ENCODE results near the gene PERCC1. TPM values are rescaled to one million over a fixed set of nuclear protein-coding genes. Genes with fewer than 3 reads are reported as not detected.
A peak's percentile ranks its signal among the peaks of the same experiment; 100 is the strongest.

The PERCC1 gene
- total RNA-seq, 5 donors from 2014 or later (not counting 1 experiment from before 2014, with no cell fraction given): 0.36 to 1.6 (median 0.90) TPM

DNA sequence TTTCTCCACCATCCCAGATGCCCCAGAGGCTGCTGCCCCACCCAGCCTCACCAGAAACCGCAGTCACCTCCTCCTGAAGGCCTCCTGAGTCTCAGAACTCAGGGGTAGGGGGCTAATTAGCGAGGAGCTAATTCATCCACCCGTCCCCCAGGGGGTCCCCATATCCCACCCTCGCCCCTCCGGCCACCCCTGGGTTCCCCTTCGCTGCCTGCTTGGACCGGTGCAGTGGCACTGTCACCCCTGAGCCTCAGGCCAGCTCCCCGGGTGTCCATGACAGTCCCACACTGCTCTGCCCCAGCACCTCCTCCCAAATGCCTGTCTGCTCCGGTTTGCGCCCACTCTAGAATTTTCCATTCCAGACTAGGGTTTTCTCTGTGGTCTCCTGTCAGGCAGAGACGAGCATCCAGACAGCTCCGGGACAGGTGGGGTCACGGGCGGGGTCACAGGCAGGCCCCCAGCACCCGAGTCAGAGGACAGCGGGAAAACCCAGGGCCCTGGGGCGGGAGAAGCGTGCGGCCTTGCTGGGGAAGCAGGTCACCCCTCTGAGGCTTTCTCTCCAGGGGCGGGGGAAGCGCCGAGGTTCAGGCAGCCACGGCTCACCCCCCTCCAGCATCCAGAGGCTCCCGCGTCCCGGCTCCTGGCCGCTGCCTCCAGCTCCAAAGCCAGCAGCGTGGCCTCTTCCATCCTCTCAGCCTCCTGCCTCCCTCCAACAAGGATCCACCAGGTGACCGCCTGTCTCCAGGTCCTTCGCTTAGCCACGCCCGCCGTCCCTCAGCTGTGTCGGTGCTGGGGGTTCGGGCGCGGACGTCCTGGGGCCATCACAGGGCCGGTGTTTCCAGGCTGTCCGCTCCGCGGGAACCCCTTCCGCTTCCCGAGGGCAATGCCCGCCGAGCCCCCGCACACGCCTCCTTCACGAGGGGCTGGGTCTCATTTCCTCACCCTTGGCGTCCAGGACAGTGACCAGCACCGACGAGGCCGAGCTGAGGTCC lies 3.1 kb upstream of the PERCC1 start:
- Histone ChIP-seq H3K4me1 (ENCODE audit: control insufficient read depth in 1 of 2, extremely low read depth in 1 of 2, insufficient read depth in 2 of 2, low read length in 2 of 2) (peaks cover 0 to 24% of the 10 kb centered on the region in 2 experiments), H3K36me3 (ENCODE audit: control insufficient read depth in 2 of 2, extremely low read depth in 1 of 2, insufficient read depth in 1 of 2, low read length in 1 of 2) (no peaks in the 10 kb centered on the region), H3K27ac (ENCODE audit: low read length) (no peak overlapping the region), H3K4me3 (ENCODE audit: control insufficient read depth in 1 of 2, extremely low read depth in 1 of 2, low read length in 1 of 2) (no peak overlapping the region), H3K9me3 (no peaks in the 10 kb centered on the region), H3K27me3 (replicated peaks in 1 of 2; ENCODE audit: control insufficient read depth in 2 of 2, extremely low read depth in 1 of 2, insufficient read depth in 2 of 2, low read length in 1 of 2) (peaks cover 0 to 37% of the 10 kb centered on the region in 2 experiments)
- H3K36me3 Mint-ChIP-seq: no peaks in the 10 kb centered on the region
- DNase-seq (no peak), ATAC-seq (replicated peaks in 1 of 4) (no peak)
- no peak overlapping the region for H3K4me3 Mint-ChIP-seq
- ChIA-PET POLR2A (no interaction called here), CTCF (no interaction called here)
- no peaks in the 10 kb centered on the region for H3K9me3 Mint-ChIP-seq
- WGBS (ENCODE audit: insufficient coverage): 85% methylated on average over 51 of the region's 53 CpGs
- H3K27ac Mint-ChIP-seq: no peak overlapping the region
- no peaks in the 10 kb centered on the region for H3K4me1 Mint-ChIP-seq
- peaks cover 0 to 3% of the 10 kb centered on the region in 2 donors for H3K27me3 Mint-ChIP-seq

DNA sequence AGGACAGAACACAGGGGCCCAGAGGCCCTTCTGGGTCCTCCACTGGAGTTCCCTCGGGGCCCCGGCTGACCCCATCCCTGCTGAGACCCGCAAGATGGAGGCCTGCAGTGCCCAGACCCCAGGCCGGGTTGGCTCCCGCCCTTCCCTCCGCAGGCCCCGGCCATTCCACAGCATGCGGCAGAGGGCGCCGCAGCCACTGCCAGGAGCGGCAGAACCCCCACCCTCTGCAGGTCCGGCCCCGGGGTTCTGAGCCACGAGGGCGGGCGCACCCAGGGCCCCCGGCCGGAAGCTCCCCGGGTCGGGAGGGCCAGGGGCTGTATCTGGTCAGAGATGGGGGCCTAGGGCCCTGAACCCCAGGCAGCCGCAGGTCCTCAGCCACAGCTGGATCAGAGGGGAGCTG lies 2.4 kb upstream of the PERCC1 start:
- no peak overlapping the region for H3K4me3 Mint-ChIP-seq
- no peaks in the 10 kb centered on the region for H3K9me3 Mint-ChIP-seq
- Histone ChIP-seq H3K4me1 (ENCODE audit: control insufficient read depth in 1 of 2, extremely low read depth in 1 of 2, insufficient read depth in 2 of 2, low read length in 2 of 2) (peaks cover 0 to 31% of the 10 kb centered on the region in 2 experiments), H3K36me3 (ENCODE audit: control insufficient read depth in 2 of 2, extremely low read depth in 1 of 2, insufficient read depth in 1 of 2, low read length in 1 of 2) (no peaks in the 10 kb centered on the region), H3K9me3 (no peaks in the 10 kb centered on the region), H3K4me3 (ENCODE audit: control insufficient read depth in 1 of 2, extremely low read depth in 1 of 2, low read length in 1 of 2) (no peak overlapping the region), H3K27ac (ENCODE audit: low read length) (no peak overlapping the region), H3K27me3 (replicated peaks in 1 of 2; ENCODE audit: control insufficient read depth in 2 of 2, extremely low read depth in 1 of 2, insufficient read depth in 2 of 2, low read length in 1 of 2) (peaks cover 0 to 38% of the 10 kb centered on the region in 2 experiments)
- CTCF ChIA-PET: no interaction called here
- POLR2A ChIA-PET: no interaction called here
- H3K4me1 Mint-ChIP-seq: no peaks in the 10 kb centered on the region
- H3K27me3 Mint-ChIP-seq: peaks cover 0 to 3% of the 10 kb centered on the region in 2 donors
- WGBS (ENCODE audit: insufficient coverage): 21% methylated on average over 8 of the region's 21 CpGs
- ATAC-seq (replicated peaks in 1 of 4) (peak; percentile 41 to 77 (median 60)), DNase-seq (peak in 17 of 35 experiments; percentile 17 to 51 (median 33))
- no peak overlapping the region for H3K27ac Mint-ChIP-seq
- no peaks in the 10 kb centered on the region for H3K36me3 Mint-ChIP-seq

DNA sequence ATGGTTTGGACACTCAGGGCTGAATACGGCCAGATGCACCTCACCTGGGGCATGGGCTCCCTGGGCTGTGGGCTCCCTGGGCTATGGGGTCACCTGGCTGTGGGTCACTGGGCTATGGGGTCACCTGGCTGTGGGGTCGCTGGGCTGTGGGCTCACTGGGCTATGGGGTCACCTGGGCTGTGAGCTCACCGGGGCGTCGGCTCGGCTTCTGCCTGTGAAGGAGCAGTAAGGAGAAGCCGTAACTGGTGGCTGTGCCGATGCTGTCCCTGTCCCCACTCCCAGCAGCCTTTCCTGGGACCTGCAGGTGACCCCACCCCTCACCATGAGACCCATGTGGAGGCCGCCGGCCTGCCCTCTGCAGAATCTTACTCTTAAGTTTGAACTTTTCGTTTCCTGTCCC lies 1.9 kb upstream of the PERCC1 start:
- Histone ChIP-seq H3K9me3 (no peaks in the 10 kb centered on the region), H3K4me1 (ENCODE audit: control insufficient read depth in 1 of 2, extremely low read depth in 1 of 2, insufficient read depth in 2 of 2, low read length in 2 of 2) (peaks cover 0 to 36% of the 10 kb centered on the region in 2 experiments), H3K4me3 (ENCODE audit: control insufficient read depth in 1 of 2, extremely low read depth in 1 of 2, low read length in 1 of 2) (no peak overlapping the region), H3K27ac (ENCODE audit: low read length) (no peak overlapping the region), H3K36me3 (ENCODE audit: control insufficient read depth in 2 of 2, extremely low read depth in 1 of 2, insufficient read depth in 1 of 2, low read length in 1 of 2) (no peaks in the 10 kb centered on the region), H3K27me3 (replicated peaks in 1 of 2; ENCODE audit: control insufficient read depth in 2 of 2, extremely low read depth in 1 of 2, insufficient read depth in 2 of 2, low read length in 1 of 2) (peaks cover 0 to 38% of the 10 kb centered on the region in 2 experiments)
- CTCF ChIA-PET: no interaction called here
- no peak for ATAC-seq (replicated peaks in 1 of 4)
- Mint-ChIP-seq H3K27ac (no peak overlapping the region), H3K36me3 (no peaks in the 10 kb centered on the region), H3K4me1 (no peaks in the 10 kb centered on the region), H3K9me3 (no peaks in the 10 kb centered on the region), H3K4me3 (no peak overlapping the region), H3K27me3 (peaks cover 0 to 3% of the 10 kb centered on the region in 2 donors)
- 57% methylated on average over 3 of the region's 11 CpGs for WGBS (ENCODE audit: insufficient coverage)
- POLR2A ChIA-PET: interaction anchor here in 1 of 2 donors (0.6 kb wide), 1 partner anchor 354 kb away, joined by 4 read pairs; the partner anchor contains the start of genes NUBP2 and SPSB3
- DNase-seq: no peak

DNA sequence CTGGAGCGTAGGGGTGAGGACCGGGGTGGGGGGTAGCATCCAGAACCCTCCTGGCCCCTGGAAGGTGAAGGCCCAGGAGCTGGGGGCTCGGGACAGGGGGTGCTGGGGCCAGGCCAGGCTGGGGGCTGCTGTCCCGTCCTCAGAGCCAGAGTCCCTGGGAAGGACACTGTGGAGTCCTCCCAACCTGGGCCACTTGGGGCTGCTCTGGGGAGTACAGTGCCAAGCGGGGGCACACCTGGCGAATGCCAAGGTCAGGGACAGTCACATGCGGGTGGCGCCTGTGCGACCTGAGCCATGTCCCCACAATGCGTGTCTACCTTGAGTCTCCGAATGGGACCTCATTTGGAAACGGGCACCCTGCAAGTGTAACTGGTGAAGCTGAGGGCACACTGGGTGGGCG lies 1.2 kb upstream of the PERCC1 start:
- Mint-ChIP-seq H3K9me3 (no peaks in the 10 kb centered on the region), H3K27ac (no peak overlapping the region), H3K4me3 (no peak overlapping the region), H3K4me1 (no peaks in the 10 kb centered on the region), H3K27me3 (peaks cover 0 to 3% of the 10 kb centered on the region in 2 donors), H3K36me3 (no peaks in the 10 kb centered on the region)
- ATAC-seq (replicated peaks in 1 of 4) (no peak), DNase-seq (no peak)
- Histone ChIP-seq H3K4me3 (ENCODE audit: control insufficient read depth in 1 of 2, extremely low read depth in 1 of 2, low read length in 1 of 2) (no peak overlapping the region), H3K4me1 (ENCODE audit: control insufficient read depth in 1 of 2, extremely low read depth in 1 of 2, insufficient read depth in 2 of 2, low read length in 2 of 2) (peaks cover 0 to 36% of the 10 kb centered on the region in 2 experiments), H3K36me3 (ENCODE audit: control insufficient read depth in 2 of 2, extremely low read depth in 1 of 2, insufficient read depth in 1 of 2, low read length in 1 of 2) (no peaks in the 10 kb centered on the region), H3K9me3 (no peaks in the 10 kb centered on the region), H3K27me3 (replicated peaks in 1 of 2; ENCODE audit: control insufficient read depth in 2 of 2, extremely low read depth in 1 of 2, insufficient read depth in 2 of 2, low read length in 1 of 2) (peaks cover 0 to 38% of the 10 kb centered on the region in 2 experiments), H3K27ac (ENCODE audit: low read length) (no peak overlapping the region)
- ChIA-PET POLR2A (interaction anchor here in 1 of 2 donors (0.6 kb wide), 1 partner anchor 353 kb away, joined by 4 read pairs; the partner anchor contains the start of genes NUBP2 and SPSB3), CTCF (no interaction called here)
- WGBS (ENCODE audit: insufficient coverage): 94% methylated on average over 13 of the region's 13 CpGs

DNA sequence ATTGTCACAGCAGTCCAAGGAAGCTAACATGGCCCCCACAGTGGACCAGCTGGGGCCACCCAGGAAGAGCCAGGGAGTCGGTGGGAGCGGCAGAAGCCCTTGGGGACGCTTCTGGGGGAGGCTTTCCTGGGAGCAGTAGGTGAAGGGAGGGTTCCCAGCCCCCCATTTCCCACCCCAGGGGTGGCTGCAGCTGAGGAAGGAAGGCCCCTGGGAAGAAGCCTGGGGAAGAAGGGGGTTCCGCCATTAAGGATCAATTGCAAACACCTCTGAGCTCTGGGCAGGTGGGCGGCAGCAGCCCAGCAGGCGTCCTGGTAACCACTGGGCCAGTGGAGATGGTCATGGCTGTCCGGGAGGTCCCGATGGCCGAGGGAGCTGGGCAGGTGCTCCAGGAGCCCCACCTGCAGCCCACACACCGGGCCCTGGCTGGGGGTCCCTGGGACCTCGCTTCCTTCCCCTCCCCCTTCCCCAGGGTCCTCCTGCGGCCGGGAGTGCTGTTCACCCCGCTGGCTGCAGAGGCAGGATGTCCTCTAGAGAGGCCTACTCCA lies 592 bp upstream of the PERCC1 start:
- H3K4me1 Mint-ChIP-seq: no peaks in the 10 kb centered on the region
- CTCF ChIA-PET: no interaction called here
- Histone ChIP-seq H3K4me3 (ENCODE audit: control insufficient read depth in 1 of 2, extremely low read depth in 1 of 2, low read length in 1 of 2) (no peak overlapping the region), H3K27ac (ENCODE audit: low read length) (no peak overlapping the region), H3K9me3 (no peaks in the 10 kb centered on the region), H3K36me3 (ENCODE audit: control insufficient read depth in 2 of 2, extremely low read depth in 1 of 2, insufficient read depth in 1 of 2, low read length in 1 of 2) (no peaks in the 10 kb centered on the region), H3K4me1 (ENCODE audit: control insufficient read depth in 1 of 2, extremely low read depth in 1 of 2, insufficient read depth in 2 of 2, low read length in 2 of 2) (peaks cover 0 to 36% of the 10 kb centered on the region in 2 experiments), H3K27me3 (replicated peaks in 1 of 2; ENCODE audit: control insufficient read depth in 2 of 2, extremely low read depth in 1 of 2, insufficient read depth in 2 of 2, low read length in 1 of 2) (peaks cover 0 to 38% of the 10 kb centered on the region in 2 experiments)
- H3K27me3 Mint-ChIP-seq: peaks cover 0 to 3% of the 10 kb centered on the region in 2 donors
- no peak overlapping the region for H3K4me3 Mint-ChIP-seq
- ATAC-seq (replicated peaks in 1 of 4) (no peak), DNase-seq (no peak)
- H3K27ac Mint-ChIP-seq: no peak overlapping the region
- 65% methylated on average over 11 of the region's 14 CpGs for WGBS (ENCODE audit: insufficient coverage)
- H3K36me3 Mint-ChIP-seq: no peaks in the 10 kb centered on the region
- POLR2A ChIA-PET: no interaction called here
- H3K9me3 Mint-ChIP-seq: no peaks in the 10 kb centered on the region

DNA sequence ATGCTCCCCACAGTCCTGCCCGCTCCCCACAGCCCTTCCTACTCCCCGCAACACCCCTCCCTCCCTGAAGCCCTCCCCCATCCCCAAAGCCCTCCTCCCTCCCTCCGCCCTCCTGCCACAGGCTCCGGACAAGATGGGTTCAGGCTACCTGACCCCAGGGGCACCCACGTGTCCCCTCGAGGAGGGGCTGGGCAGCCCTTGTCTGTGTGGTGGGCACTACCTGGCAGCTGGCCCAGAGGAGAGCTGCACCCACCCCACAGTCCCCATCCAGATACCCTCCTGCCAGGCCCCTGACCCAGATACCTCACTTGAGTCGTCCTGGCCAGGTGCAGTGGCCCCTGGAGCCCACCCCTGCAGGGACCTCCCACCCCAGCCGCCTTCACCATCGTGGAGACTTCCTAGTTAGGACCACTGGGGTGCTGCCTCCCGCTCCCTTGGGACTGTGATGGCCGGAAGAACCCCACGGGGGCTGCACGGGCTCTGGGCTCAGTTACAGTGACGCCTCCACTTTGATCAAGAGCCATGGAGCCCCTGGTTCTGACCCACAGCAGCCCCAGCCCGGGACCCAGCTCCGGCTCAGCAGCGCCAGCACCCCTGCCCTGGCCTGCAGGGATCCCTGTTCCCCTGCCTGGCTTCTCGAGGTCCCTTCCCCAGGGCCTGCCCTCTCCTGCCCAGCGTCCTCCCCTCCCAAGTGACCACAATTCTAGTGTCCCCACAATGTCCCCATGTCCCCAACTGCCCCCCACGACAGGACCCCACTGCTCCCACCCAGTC lies 806 bp downstream of the PERCC1 start:
- no peak overlapping the region for H3K27ac ChIP-seq (ENCODE audit: low read length)
- no peaks in the 10 kb centered on the region for H3K4me1 Mint-ChIP-seq
- ChIA-PET CTCF (interaction anchor here in 1 of 2 donors (0.5 kb wide), 1 partner anchor 142 kb away, joined by 7 read pairs; no protein-coding TSS in a partner anchor), POLR2A (no interaction called here)
- no peak for ATAC-seq (replicated peaks in 1 of 4)
- H3K4me3 ChIP-seq (ENCODE audit: control insufficient read depth in 1 of 2, extremely low read depth in 1 of 2, low read length in 1 of 2): no peak overlapping the region
- no peaks in the 10 kb centered on the region for H3K9me3 ChIP-seq
- no peaks in the 10 kb centered on the region for H3K36me3 Mint-ChIP-seq
- H3K27me3 Mint-ChIP-seq: peaks cover 0 to 3% of the 10 kb centered on the region in 2 donors
- peaks cover 0 to 36% of the 10 kb centered on the region in 2 experiments for H3K4me1 ChIP-seq (ENCODE audit: control insufficient read depth in 1 of 2, extremely low read depth in 1 of 2, insufficient read depth in 2 of 2, low read length in 2 of 2)
- H3K4me3 Mint-ChIP-seq: peak overlapping the region in 2 of 3 donors; percentile 37 to 44
- H3K9me3 Mint-ChIP-seq: no peaks in the 10 kb centered on the region
- H3K27ac Mint-ChIP-seq: peak overlapping the region; percentile 59 to 72
- DNase-seq: no peak
- H3K27me3 ChIP-seq (replicated peaks in 1 of 2; ENCODE audit: control insufficient read depth in 2 of 2, extremely low read depth in 1 of 2, insufficient read depth in 2 of 2, low read length in 1 of 2): peaks cover 0 to 38% of the 10 kb centered on the region in 2 experiments
- WGBS (ENCODE audit: insufficient coverage): 78% methylated on average over 17 of the region's 20 CpGs
- H3K36me3 ChIP-seq (ENCODE audit: control insufficient read depth in 2 of 2, extremely low read depth in 1 of 2, insufficient read depth in 1 of 2, low read length in 1 of 2): no peaks in the 10 kb centered on the region

Measured in T-cell (primary cell).